ENCODE data around the gene FUT1. TPM values are rescaled to one million over a fixed set of nuclear protein-coding genes. Genes with fewer than 3 reads are reported as not detected.
A peak's percentile ranks its signal among the peaks of the same experiment; 100 is the strongest.

Gene FUT1
- polyA plus RNA-seq, 1 of the 3 experiments (the other 2 are of a cell fraction), result 0.08 TPM

DNA sequence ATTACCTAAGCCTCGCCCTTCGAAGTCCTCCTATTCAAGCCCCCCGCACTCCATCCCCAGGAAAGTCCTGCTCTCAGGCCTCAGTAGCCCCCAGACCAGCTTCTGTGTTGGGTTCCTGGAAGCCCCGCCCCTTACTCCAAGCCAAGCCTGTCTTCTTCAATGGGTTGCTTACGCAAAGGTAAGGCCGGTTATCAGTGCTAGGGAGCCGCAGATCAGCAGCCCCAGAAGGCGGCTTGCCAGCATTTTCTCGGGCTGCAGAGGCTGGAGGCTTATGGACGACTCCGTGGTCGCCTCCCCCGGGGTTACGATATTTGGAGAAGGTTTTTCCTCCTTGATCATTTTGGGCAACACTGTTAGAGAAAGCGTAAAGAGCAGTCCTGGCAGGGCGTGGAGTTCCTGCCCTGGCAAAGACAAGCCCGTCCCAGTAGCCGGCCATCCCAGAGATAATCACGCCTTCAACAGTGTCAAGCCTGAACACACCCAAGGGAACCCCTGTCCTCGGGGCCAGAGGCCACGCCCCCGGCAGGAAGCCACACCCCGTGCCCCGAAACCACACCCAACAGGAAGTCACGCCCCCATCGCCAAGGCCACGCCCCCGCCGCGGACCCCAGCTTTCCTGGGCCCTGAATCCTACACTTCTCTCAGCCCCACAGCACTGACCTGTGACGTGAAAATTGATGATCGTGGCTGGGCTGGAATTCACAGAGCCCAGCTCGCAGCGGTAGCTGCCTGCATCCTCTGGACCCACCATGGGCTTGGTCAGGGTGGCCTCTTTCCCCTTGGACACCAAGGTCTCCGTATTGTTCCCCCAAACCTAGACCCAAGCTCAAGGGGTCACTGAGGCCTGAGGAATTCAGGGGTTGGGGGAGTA is 11.1 kb downstream of the FUT1 start:
- Histone ChIP-seq H3K9me2 (no peaks in the 10 kb centered on the region), H4K20me1 (ENCODE audit: insufficient read depth) (no peaks in the 10 kb centered on the region), H3K36me3 (replicated peaks in 1 of 2; ENCODE audit: control insufficient read depth in 1 of 2, insufficient read depth in 2 of 2, low read length in 1 of 2) (no peaks in the 10 kb centered on the region), H3K9me3 (no peaks in the 10 kb centered on the region), H2AFZ (ENCODE audit: low read depth) (no peak overlapping the region), H3K4me2 (no peak overlapping the region), H3K79me2 (ENCODE audit: insufficient read depth) (no peaks in the 10 kb centered on the region), H3K9ac (no peak overlapping the region), H3F3A (replicated peaks; ENCODE audit: insufficient read depth) (peaks cover 7% of the 10 kb centered on the region), H3K4me3 (ENCODE audit: low read depth in 2 of 2, low read length in 1 of 2) (no peak overlapping the region), H3K27me3 (ENCODE audit: insufficient read depth) (no peaks in the 10 kb centered on the region), H3K4me1 (ENCODE audit: control insufficient read depth in 1 of 2, insufficient read depth in 2 of 2, low read depth in 1 of 2, low read length in 1 of 2) (peaks cover 0 to 16% of the 10 kb centered on the region in 2 experiments; a peak in 1 of 4 replicates), H3K27ac (ENCODE audit: low read depth in 2 of 2, low read length in 1 of 2) (no peak overlapping the region)
- ChIA-PET CTCF (interaction anchor here (0.6 kb wide), 1 partner anchor 160 kb away, joined by 3 read pairs; no protein-coding TSS in a partner anchor), POLR2A (no interaction called here)
- 82% methylated on average over 28 of the region's 35 CpGs for WGBS (ENCODE audit: low lambda C conversion rate)
- DNase-seq, result peak; percentile 81
- TF ChIP-seq TEAD4 (IDR thresholded peaks at IDR 0.05; ENCODE audit: borderline replicate concordance, insufficient read depth) (no peak), RFX5 (IDR thresholded peaks at IDR 0.05; ENCODE audit: low read length) (no peak), EP300 (IDR thresholded peaks at IDR 0.05; ENCODE audit: borderline replicate concordance in 1 of 2, low read depth in 1 of 2, low read length in 1 of 2) (no peak), ELF1 (IDR thresholded peaks at IDR 0.05) (no peak), MEF2A (IDR thresholded peaks at IDR 0.05; ENCODE audit: borderline replicate concordance, low read depth) (no peak), FOSL2 (IDR thresholded peaks at IDR 0.05; ENCODE audit: borderline replicate concordance, low read depth) (no peak), RCOR1 (IDR thresholded peaks at IDR 0.05; ENCODE audit: low read length) (no peak), GABPA (IDR thresholded peaks at IDR 0.05; ENCODE audit: low read depth) (no peak), RXRA (IDR thresholded peaks at IDR 0.05; ENCODE audit: borderline replicate concordance, low read depth) (no peak), NRF1 (IDR thresholded peaks at IDR 0.05; ENCODE audit: low read depth, low read length) (no peak), CHD2 (IDR thresholded peaks at IDR 0.05; ENCODE audit: low read length, partially characterized antibody) (no peak), RAD21 (IDR thresholded peaks at IDR 0.05; ENCODE audit: low read length) (no peak), POLR2AphosphoS5 (IDR thresholded peaks at IDR 0.05; ENCODE audit: low read depth, low read length) (no peak)
- TF ChIP-seq, protein P1, sequence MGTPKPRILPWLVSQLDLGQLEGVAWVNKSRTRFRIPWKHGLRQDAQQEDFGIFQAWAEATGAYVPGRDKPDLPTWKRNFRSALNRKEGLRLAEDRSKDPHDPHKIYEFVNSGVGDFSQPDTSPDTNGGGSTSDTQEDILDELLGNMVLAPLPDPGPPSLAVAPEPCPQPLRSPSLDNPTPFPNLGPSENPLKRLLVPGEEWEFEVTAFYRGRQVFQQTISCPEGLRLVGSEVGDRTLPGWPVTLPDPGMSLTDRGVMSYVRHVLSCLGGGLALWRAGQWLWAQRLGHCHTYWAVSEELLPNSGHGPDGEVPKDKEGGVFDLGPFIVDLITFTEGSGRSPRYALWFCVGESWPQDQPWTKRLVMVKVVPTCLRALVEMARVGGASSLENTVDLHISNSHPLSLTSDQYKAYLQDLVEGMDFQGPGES (IDR thresholded peaks at IDR 0.05; ENCODE audit: low read depth, low read length), result no peak
- TF ChIP-seq, protein P2, sequence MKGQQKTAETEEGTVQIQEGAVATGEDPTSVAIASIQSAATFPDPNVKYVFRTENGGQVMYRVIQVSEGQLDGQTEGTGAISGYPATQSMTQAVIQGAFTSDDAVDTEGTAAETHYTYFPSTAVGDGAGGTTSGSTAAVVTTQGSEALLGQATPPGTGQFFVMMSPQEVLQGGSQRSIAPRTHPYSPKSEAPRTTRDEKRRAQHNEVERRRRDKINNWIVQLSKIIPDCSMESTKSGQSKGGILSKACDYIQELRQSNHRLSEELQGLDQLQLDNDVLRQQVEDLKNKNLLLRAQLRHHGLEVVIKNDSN (IDR thresholded peaks at IDR 0.05; ENCODE audit: borderline replicate concordance, low read depth), result no peak
- TF ChIP-seq, protein P3, sequence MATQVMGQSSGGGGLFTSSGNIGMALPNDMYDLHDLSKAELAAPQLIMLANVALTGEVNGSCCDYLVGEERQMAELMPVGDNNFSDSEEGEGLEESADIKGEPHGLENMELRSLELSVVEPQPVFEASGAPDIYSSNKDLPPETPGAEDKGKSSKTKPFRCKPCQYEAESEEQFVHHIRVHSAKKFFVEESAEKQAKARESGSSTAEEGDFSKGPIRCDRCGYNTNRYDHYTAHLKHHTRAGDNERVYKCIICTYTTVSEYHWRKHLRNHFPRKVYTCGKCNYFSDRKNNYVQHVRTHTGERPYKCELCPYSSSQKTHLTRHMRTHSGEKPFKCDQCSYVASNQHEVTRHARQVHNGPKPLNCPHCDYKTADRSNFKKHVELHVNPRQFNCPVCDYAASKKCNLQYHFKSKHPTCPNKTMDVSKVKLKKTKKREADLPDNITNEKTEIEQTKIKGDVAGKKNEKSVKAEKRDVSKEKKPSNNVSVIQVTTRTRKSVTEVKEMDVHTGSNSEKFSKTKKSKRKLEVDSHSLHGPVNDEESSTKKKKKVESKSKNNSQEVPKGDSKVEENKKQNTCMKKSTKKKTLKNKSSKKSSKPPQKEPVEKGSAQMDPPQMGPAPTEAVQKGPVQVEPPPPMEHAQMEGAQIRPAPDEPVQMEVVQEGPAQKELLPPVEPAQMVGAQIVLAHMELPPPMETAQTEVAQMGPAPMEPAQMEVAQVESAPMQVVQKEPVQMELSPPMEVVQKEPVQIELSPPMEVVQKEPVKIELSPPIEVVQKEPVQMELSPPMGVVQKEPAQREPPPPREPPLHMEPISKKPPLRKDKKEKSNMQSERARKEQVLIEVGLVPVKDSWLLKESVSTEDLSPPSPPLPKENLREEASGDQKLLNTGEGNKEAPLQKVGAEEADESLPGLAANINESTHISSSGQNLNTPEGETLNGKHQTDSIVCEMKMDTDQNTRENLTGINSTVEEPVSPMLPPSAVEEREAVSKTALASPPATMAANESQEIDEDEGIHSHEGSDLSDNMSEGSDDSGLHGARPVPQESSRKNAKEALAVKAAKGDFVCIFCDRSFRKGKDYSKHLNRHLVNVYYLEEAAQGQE (IDR thresholded peaks at IDR 0.05; ENCODE audit: low read depth, low read length), result no peak
- TF ChIP-seq, protein P4, sequence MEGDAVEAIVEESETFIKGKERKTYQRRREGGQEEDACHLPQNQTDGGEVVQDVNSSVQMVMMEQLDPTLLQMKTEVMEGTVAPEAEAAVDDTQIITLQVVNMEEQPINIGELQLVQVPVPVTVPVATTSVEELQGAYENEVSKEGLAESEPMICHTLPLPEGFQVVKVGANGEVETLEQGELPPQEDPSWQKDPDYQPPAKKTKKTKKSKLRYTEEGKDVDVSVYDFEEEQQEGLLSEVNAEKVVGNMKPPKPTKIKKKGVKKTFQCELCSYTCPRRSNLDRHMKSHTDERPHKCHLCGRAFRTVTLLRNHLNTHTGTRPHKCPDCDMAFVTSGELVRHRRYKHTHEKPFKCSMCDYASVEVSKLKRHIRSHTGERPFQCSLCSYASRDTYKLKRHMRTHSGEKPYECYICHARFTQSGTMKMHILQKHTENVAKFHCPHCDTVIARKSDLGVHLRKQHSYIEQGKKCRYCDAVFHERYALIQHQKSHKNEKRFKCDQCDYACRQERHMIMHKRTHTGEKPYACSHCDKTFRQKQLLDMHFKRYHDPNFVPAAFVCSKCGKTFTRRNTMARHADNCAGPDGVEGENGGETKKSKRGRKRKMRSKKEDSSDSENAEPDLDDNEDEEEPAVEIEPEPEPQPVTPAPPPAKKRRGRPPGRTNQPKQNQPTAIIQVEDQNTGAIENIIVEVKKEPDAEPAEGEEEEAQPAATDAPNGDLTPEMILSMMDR (IDR thresholded peaks at IDR 0.05), result no peak
- TF ChIP-seq, protein P5, sequence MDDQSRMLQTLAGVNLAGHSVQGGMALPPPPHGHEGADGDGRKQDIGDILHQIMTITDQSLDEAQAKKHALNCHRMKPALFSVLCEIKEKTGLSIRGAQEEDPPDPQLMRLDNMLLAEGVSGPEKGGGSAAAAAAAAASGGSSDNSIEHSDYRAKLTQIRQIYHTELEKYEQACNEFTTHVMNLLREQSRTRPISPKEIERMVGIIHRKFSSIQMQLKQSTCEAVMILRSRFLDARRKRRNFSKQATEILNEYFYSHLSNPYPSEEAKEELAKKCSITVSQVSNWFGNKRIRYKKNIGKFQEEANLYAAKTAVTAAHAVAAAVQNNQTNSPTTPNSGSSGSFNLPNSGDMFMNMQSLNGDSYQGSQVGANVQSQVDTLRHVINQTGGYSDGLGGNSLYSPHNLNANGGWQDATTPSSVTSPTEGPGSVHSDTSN (IDR thresholded peaks at IDR 0.05), result no peak
